Measurements from ENCODE around the gene SLC16A8.

GRCh38 chr22:38111925-38112355 is 28.0 kb upstream of the SLC16A8 start:
- TF ChIP-seq, protein P1, sequence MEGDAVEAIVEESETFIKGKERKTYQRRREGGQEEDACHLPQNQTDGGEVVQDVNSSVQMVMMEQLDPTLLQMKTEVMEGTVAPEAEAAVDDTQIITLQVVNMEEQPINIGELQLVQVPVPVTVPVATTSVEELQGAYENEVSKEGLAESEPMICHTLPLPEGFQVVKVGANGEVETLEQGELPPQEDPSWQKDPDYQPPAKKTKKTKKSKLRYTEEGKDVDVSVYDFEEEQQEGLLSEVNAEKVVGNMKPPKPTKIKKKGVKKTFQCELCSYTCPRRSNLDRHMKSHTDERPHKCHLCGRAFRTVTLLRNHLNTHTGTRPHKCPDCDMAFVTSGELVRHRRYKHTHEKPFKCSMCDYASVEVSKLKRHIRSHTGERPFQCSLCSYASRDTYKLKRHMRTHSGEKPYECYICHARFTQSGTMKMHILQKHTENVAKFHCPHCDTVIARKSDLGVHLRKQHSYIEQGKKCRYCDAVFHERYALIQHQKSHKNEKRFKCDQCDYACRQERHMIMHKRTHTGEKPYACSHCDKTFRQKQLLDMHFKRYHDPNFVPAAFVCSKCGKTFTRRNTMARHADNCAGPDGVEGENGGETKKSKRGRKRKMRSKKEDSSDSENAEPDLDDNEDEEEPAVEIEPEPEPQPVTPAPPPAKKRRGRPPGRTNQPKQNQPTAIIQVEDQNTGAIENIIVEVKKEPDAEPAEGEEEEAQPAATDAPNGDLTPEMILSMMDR (IDR thresholded peaks at IDR 0.05) = no peak
- TF ChIP-seq POLR2A (IDR thresholded peaks at IDR 0.05) = no peak

Measured in uterus (tissue), 2 donors.